Measurements from ENCODE around the gene DNTT. TPM values are rescaled to one million over a fixed set of nuclear protein-coding genes. Genes with fewer than 3 reads are reported as not detected.
A peak's percentile ranks its signal among the peaks of the same experiment; 100 is the strongest.

Gene DNTT
- total RNA-seq, 1 experiment from 2014 or later = not detected

DNA sequence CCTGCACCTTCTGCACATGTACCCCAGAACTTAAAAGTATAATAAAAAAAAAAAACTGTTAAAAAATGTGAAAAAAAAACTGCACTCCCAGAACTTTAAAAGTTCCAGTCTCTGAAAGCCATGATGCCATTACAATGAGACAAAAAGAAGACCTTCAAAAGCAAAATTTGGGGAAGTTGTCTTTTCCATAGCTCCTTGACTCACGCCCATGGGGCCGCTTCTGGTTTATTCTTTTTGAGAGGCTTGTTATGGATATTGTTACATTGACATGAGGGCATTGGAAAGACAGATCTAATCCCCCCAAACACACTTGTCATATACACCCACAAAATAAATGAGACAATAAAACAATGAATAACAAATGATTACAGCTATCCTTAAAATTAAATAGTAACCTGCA is 33.7 kb upstream of the DNTT start:
- ChIA-PET POLR2A (no interaction called here), CTCF (interaction anchor here (1.0 kb wide), 1 partner anchor 14 kb away, joined by 3 read pairs; no protein-coding TSS in a partner anchor)
- no peak overlapping the region for H3K4me3 Mint-ChIP-seq (ENCODE audit: unreplicated experiment)

GRCh38 chr10:96271016-96271815 is 33.0 kb upstream of the DNTT start, which contains the start of gene BLNK:
Gene BLNK, minus strand, starts transcription at chr10:96271569. Its CDS starts 171 bp downstream, at chr10:96271398.
- H3K4me3 Mint-ChIP-seq (ENCODE audit: unreplicated experiment) = no peak within 1 kb of the TSS
- H3K4me1 Mint-ChIP-seq (ENCODE audit: low read depth, unreplicated experiment) = peaks cover 14% of the 10 kb centered on the region
- no peaks in the 10 kb centered on the region for H3K9me3 Mint-ChIP-seq (ENCODE audit: unreplicated experiment)
- H3K4me1 ChIP-seq = peaks cover 16% of the 10 kb centered on the region
- TSS peak; percentile 72 for BruUV-seq (replicated peaks)
- no peak within 1 kb of the TSS for H3K27ac Mint-ChIP-seq (ENCODE audit: unreplicated experiment)
- H3K27me3 Mint-ChIP-seq (ENCODE audit: insufficient read depth, unreplicated experiment) = no peaks in the 10 kb centered on the region
- peak in 1 of 2 experiments; percentile 20 for DNase-seq
- H3K27me3 ChIP-seq (replicated peaks; ENCODE audit: control insufficient read depth, insufficient read depth, low read length) = no peaks in the 10 kb centered on the region
- no peaks in the 10 kb centered on the region for H3K9me3 ChIP-seq
- H3K36me3 Mint-ChIP-seq (ENCODE audit: insufficient read depth, unreplicated experiment) = no peaks in the 10 kb centered on the region
- CTCF ChIA-PET = interaction anchor here (1.1 kb wide), 1 partner anchor 42 kb away, joined by 6 read pairs; no protein-coding TSS in a partner anchor
- TF ChIP-seq CTCF (IDR thresholded peaks at IDR 0.05; ENCODE audit: insufficient read depth in 1 of 2, low read depth in 1 of 2, low read length in 1 of 2, severe bottlenecking in 1 of 2, unreplicated experiment in 1 of 2) = no peak
- POLR2A ChIA-PET = no interaction called here
- intact Hi-C loops (cut with micrococcal nuclease; ENCODE audit: unreplicated experiment) = no loop called here
- no peak within 1 kb of the TSS for H3K4me3 ChIP-seq (ENCODE audit: low read depth, low read length)
- no peaks in the 10 kb centered on the region for H3K36me3 ChIP-seq (ENCODE audit: control insufficient read depth, insufficient read depth, low read length)

More for the DNA sequence above, 33.7 kb upstream of the DNTT start:
- H3K36me3 ChIP-seq (ENCODE audit: control insufficient read depth, insufficient read depth, low read length) = no peaks in the 10 kb centered on the region
- H3K4me3 ChIP-seq (ENCODE audit: low read depth, low read length) = no peak overlapping the region
- Mint-ChIP-seq H3K9me3 (ENCODE audit: unreplicated experiment) (no peaks in the 10 kb centered on the region), H3K36me3 (ENCODE audit: insufficient read depth, unreplicated experiment) (no peaks in the 10 kb centered on the region), H3K27ac (ENCODE audit: unreplicated experiment) (no peak overlapping the region), H3K27me3 (ENCODE audit: insufficient read depth, unreplicated experiment) (no peaks in the 10 kb centered on the region), H3K4me1 (ENCODE audit: low read depth, unreplicated experiment) (peaks cover 14% of the 10 kb centered on the region)
- intact Hi-C loops (cut with micrococcal nuclease; ENCODE audit: unreplicated experiment) = no loop called here
- peaks cover 16% of the 10 kb centered on the region for H3K4me1 ChIP-seq
- TF ChIP-seq CTCF (IDR thresholded peaks at IDR 0.05; ENCODE audit: insufficient read depth in 1 of 2, low read depth in 1 of 2, low read length in 1 of 2, severe bottlenecking in 1 of 2, unreplicated experiment in 1 of 2) = no peak
- no TSS peak for BruUV-seq (replicated peaks)
- no peak for DNase-seq
- no peaks in the 10 kb centered on the region for H3K9me3 ChIP-seq
- H3K27me3 ChIP-seq (replicated peaks; ENCODE audit: control insufficient read depth, insufficient read depth, low read length) = no peaks in the 10 kb centered on the region

DNA sequence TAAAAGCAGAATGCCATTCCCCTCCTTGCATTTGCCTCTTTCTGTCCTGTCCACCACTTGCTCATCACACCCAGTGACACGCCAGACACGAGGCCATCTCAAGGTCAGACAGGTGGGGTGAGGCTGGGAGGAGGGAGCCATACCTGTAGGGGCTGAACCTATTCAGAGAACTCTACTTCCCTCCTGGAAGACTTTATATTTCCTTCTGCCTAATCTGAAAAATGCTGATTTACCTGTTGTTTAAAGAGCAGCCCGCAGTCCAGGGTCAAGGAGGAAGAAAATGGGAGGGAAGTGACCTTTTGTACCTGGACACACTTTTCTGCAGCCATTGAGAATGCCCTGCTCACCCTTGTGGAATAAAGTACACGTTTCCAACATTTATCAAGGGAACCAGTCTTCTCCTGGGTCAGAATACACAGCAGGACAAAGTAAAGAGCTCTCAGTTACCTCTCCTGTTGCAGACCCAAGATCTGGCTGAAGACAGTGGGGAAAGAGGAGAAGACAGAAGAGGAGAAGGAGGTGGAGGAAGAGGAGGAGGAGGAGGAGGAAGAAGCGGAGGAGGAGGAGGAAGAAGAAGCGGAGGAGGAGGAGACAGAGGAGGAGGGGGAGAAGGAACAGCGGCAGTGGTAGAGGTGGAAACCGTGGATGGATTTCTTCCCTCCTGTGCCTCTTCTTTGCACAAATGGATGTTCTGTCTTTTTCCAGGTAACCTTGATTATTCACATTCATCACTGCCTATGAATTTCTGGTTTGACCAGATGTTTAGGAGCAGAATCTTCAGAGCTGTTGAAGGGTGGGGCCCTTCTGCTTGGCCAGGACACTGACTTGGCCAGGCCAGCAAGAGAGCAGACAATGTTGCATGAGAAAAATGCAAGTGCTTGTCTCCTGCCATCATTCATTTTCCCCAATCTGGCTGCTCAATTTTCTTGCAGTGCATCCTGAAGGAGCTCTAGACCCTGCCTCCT is 31.6 kb upstream of the DNTT start:
- Histone ChIP-seq H3K4me3 (ENCODE audit: low read depth, low read length) (no peak overlapping the region), H3K4me1 (peaks cover 12% of the 10 kb centered on the region), H3K9me3 (no peaks in the 10 kb centered on the region), H3K27me3 (replicated peaks; ENCODE audit: control insufficient read depth, insufficient read depth, low read length) (no peaks in the 10 kb centered on the region), H3K36me3 (ENCODE audit: control insufficient read depth, insufficient read depth, low read length) (no peaks in the 10 kb centered on the region)
- Mint-ChIP-seq H3K9me3 (ENCODE audit: unreplicated experiment) (no peaks in the 10 kb centered on the region), H3K36me3 (ENCODE audit: insufficient read depth, unreplicated experiment) (no peaks in the 10 kb centered on the region), H3K27me3 (ENCODE audit: insufficient read depth, unreplicated experiment) (no peaks in the 10 kb centered on the region), H3K27ac (ENCODE audit: unreplicated experiment) (no peak overlapping the region), H3K4me1 (ENCODE audit: low read depth, unreplicated experiment) (peaks cover 7% of the 10 kb centered on the region), H3K4me3 (ENCODE audit: unreplicated experiment) (no peak overlapping the region)
- no TSS peak for BruUV-seq (replicated peaks)
- ChIA-PET POLR2A (no interaction called here), CTCF (no interaction called here)
- TF ChIP-seq CTCF (IDR thresholded peaks at IDR 0.05; ENCODE audit: insufficient read depth in 1 of 2, low read depth in 1 of 2, low read length in 1 of 2, severe bottlenecking in 1 of 2, unreplicated experiment in 1 of 2) = no peak
- intact Hi-C loops (cut with micrococcal nuclease; ENCODE audit: unreplicated experiment) = no loop called here
- DNase-seq = no peak
